ENCODE results near the gene ADAMTS12.

Gene ADAMTS12

DNA sequence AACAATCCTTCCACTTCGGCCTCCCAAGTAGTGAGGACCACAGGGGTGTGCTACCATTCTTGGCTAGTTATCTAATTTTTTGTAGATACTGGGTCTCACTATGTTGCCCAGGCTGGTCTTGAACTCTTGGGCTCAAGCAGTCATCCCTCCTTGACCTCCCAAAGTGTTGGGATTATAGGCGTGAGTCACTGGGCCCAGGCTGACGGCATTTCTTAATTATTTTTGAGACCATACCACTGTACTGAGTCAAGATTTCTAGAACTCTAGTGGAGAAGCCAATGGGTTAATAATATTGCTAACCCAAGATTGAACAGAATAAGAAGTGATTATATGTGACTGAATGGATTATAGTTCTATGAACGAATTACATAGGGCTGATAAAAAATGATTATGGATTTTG is 384.4 kb downstream of the ADAMTS12 start:
- DNase-seq, result no peak

DNA sequence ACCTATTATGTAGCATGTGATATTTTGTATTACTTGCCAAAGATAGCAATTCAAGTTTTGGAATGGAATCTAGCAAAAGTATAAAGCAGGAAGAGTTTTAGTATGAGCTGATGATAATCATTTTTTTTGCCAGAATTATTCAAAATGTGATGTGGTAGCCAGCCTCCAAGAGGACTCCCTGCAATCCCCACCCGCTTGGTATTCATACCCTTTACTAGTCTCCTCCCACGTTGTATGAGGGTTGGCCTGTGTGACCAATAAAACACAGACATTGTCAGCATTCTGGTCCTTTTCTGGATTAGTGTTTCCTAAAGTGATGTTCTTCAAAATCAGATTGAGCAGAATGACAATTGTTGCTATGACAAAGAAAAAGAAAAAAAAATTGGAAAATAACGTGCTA is 387.2 kb downstream of the ADAMTS12 start:
- DNase-seq, result no peak

DNA sequence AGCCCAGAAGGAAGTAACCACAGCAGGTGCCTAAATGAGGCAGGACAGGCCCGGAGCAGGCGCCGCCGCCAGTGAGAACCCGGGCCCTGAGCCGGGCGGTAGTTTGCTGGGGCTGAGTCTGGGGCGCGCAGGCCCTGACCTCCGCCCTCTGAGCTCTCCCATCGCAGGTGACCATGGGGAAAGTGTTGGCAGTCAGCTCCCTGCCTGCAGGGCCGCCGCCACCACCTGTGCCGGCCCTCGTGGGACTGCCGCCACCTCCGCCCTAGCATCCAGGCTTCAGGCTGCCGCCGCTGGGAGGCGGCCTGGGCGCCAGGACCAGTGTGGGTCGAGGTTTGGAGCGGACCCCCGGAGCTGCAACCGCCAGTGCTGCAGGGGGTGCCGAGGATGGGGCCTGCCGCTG is 389.9 kb downstream of the ADAMTS12 start:
- DNase-seq, result no peak

DNA sequence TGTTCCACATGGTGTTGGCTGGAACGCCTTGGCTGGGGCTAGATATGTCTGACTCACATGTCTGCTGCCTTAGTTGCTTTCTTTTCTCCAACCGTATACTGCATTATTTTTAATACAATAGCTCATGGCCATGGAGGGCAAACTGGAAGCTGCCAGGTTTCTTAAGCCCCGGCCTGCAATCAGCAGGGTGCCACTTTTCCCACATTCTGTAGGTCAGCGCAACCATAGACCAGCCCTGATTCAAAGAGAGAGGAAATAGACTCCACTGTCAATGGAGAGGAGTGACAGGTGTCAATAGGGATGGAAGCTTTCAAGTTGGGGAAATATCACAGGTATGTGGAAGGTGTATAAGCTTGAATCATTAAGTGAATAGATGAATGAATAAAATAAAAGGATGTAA is 390.5 kb downstream of the ADAMTS12 start:
- no peak for DNase-seq

DNA sequence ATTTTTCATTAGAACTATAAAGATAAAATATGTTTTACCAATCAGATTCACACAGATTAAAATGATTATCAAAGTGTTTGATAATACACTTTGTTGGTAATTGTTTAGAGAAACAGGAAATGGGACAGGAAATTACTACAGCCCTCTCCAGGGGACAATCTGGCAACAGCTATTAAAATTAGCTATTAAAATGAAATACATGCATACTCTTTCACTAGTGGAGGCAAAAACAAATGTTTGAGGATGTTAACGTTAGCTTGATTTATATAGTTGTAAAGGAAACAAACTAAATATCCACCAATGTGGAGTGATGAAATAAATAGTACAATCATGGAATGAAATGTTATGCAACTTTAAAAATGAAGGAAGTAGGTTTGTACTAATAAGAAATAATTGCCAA is 397.3 kb downstream of the ADAMTS12 start:
- no peak for DNase-seq

DNA sequence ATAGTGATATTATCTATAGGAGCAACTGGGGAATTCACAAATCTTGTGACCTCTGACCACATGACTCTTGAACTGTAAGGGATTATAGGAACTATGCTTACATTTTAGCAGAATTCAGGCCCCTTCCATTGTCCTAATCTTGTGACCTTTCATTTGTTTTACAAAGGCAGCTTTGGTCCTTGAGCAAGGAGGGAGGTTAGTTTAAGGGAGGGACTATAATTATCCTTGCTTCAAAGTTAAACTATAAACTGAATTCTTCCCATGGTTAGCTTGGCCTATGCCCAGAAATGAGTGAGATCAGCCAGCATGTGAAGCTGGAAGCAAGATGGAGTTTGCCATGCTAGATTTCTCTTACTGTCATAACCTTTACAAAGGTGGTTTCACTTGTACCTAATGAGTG is 399.8 kb downstream of the ADAMTS12 start:
- DNase-seq, result no peak

DNA sequence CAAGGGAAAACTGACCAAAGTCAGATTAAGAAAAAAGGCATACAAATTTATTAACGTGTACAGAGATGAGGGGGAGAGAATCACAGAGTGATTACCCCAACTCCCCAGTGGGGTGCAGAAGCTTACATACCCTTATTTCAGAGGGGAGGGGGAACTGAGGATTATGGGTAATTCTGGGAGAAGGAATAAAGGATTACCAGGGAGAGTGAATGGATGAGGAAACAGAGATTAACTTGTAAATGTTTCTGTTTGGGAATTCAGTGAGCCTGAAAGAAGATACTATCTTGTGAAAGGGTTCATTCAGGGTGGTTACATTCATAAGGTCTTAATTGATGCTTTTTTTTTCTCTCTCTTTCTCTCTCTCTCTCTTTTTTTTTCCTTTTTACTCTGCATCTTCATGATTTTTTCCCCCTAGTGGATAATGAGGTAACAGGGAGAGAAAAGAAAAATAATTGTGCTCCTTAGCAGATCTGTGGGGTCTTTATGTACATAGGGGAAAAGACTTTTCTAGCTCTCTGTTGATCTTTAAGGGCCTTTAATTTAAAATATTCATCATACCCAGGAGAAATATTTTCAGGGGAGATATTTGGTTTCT is 401.6 kb downstream of the ADAMTS12 start:
- DNase-seq, result no peak

DNA sequence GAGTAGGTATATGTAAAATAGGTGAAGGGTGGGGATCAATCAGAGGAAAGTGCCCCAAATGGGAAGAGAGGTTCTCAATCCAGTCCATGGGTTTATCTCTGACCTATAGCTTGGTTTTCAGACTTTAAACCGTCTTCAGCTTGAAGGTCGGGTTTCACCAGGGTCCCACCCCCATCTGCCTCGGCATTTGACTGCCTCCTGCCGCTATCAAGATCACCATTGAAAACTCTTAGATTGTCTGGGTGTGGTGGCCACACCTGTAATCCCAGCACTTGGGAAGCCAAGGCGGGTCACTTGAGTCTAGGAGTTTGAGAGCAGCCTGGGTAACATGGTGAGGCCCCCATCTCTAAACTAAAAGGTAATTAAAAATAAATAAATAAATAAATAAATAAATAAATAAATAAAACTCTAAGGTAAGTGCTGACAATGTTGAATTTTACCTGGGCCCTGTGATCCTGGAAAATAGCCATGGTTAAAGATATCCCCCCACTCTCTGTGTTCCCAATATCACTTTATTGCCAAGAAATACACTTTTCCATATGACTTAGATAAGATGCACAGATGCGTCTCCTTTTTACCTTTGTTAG is 402.2 kb downstream of the ADAMTS12 start:
- no peak for DNase-seq

DNA sequence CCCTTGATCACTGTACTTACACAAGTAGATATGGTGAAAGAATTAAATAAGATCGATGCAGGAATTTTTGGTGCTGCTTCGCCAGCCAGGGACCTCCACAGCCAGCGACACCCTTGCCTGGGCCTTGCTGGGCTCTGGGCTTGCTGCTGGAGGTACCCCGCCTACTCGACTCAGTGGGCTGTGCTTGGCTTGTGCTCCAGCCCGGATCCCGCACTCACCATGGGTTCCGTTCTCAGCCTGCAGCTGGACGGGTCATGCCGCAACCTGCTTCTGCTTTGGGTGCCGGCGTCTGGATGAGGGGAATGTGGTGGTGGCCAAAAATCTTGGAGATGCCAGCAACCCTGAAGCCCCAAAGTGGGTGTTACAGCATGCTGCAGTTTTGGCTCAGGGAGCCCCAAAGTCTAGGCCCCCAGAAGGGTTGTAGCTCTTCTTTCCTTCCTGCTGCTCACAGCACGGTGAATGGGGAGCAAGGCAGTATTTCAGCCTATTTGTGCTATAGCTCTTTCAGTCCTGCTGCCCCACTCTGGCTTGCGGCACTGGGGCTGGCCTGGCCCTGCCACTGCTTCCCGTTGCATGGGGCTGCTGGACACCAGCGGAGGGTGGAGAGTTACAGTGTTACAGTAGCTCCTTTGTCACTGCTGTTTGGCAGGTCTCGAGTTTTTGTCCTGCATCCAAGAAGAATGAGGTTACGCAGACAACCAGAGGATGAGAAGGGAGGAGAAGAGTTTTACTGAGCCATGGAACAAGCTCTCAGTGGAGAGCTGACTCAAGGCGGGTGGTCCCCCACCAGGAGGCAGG is 403.0 kb downstream of the ADAMTS12 start:
- DNase-seq, result no peak

DNA sequence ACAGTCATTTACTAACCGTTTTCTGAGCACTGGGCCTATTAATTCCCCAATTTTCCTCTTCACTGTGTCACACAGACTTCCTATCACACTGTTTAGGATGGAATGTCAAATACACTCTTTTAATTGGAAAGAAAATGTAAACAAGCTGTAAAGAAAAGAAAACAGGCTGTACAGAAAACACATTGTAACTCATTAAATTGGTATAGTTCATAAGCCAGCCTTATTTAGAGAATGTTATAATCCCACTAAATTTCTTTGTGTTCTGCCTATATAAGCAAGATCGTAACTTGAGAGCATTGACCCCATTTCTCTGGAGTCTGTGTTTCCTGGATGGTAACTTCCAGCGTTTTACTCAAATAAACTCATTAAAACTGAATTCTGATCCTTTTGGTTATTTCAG is 404.6 kb downstream of the ADAMTS12 start:
- DNase-seq, result no peak

DNA sequence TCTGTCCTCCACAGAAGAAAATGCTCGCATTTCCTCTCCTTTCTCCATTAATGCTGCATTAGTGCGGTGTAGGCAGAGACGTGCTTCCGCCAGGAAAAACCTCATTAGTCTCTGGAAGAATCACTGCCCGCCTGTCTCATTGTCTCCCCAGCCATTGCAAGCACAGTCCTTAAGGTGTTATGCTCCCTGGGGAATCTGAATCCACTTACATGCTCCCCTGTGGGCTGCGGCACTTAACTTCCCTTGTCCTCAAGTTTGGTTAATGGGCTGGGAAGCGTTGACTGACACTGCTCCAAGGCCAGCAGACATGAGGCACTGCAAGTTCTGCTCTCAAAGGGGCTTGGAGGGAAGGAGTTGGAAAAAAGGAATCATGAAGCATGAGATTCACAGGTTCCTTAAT is 409.5 kb downstream of the ADAMTS12 start:
- DNase-seq, result no peak

DNA sequence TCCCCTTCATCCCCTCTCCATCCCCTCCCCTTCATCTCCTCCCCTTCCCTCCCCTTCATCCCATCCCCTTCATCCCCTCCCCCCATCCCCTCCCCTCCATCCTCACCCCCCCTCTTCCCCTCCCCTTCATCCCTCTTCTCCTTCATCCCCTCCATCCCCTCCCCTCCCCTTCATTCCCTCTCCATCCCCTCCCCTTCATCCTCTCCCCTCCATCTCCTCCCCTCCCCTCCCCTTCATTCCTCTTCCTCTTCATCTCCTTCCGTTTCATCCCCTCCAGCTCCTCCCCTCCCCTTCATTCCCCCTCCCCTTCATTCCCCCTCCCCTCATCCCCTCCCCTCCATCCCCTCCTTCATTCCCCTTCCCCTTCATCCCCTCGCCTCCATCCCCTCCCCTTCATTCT is 410.9 kb downstream of the ADAMTS12 start:
- no peak for DNase-seq

DNA sequence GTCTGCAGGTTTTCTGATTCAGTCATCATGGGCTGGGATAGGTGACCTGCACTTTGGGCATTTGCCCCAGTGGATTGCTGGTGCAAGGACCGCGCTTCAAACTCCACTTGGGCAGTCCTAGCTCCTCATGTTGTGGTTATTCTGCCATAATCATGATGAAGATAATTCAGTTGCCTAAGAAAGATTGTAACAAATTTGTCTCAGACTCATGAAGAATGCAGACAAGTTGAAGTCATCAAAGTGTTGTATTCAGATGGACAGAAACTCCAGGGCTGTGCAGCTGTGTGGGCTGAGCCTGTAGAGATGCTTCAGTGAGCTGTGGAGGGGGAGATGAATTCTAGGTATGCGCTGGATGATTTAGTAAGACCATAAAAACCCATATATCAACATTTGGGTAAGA is 412.5 kb downstream of the ADAMTS12 start:
- DNase-seq, result no peak

DNA sequence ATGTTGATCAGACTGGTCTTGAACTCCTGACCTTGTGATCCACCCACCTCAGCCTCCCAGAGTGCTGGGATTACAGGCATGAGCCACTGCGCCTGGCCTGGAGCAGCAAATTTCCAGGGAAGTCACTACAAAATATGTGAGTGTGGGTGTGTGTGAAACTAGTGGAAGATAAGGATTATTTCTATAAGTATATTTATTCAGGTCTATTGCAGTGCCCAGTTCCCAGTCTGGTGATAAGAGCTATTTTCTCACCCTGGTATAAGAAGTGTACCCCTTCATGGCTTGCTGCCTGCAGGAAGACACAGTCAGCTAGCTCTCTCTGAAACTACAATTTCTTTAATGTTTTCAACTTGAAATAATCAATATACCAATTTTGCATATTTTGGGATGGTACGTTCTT is 414.0 kb downstream of the ADAMTS12 start:
- DNase-seq, result no peak

DNA sequence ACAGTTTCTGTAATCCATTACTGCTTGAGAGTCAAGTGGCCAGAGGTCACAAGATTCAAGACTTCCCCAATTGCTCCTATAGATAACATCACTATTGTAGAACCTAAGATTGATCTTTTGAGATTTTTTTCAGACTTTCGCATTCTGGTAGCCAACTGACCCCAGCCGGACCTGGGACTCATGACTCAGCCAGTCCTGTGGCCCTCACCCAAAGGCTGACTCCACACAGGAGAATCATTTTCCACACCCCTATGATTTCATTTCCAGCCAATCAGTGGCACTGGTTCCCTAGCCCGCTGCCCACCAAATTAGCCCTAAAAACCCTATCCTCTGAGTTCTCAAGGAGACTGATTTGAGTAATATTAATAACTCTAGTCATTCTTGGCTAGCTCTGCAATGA is 414.8 kb downstream of the ADAMTS12 start:
- DNase-seq, result no peak

DNA sequence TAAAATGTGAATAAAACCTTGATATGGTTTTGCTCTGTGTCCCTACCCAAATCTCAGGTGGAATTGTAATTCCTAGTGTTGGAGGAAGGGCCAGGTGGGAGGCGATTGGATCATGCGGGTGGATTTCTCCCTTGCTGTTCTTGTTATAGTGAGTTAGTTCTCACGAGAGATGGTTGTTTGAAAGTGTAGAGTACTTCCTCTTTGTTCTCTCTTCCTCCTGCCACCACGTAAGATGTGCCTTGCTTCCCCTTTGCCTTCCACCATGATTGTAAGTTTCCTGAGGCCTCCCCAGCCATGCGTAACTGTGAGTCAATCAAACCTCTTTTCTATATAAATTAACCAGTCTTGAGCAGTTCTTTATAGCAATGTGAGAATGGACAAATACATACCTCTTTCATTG is 416.1 kb downstream of the ADAMTS12 start:
- DNase-seq, result no peak

DNA sequence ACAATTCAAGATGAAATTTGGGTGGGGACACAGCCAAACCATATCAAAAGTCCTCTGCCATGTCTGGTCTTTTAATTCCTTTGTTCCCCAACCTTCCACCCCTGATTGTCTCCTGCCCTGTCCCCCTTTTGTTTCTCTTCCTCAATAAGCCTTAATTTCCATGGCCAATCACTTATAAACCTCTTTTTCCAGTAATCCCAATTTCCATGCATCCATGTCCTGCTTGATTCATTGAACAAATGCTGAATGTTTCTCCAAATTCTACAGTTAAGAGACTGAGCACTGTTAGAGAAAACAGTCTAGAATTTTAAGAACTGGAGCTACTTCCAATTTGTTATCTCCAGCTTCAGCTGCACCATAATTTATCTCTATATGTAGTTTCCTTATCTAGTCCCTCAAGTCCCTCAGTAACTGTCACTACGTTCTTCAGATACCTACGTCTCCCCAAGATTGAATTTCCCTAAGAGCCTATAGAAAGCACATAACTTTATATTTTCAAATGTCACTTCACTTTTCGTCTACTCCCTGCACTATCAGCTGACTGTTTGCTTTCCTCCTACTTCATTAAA is 416.8 kb downstream of the ADAMTS12 start:
- no peak for DNase-seq

DNA sequence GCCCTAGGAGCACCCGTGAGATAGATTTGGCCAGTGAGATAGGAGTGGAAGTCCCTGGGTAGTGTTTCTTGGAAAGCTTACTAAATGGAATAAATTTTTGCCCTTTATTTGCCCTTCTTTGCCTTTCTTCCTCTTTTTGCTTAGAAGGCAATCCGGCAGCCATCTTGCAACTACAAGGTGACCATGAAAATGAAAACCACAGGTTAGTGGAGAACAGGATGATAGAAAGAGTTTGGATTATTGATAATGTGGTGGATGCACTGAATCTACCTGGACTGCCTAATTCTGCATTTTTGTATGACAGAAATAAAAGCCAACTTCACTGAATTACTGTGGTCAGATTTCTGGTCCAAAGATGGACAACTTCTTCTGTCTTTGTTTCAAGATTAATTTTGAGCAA is 417.8 kb downstream of the ADAMTS12 start:
- DNase-seq, result no peak

All from activated CD4-positive, alpha-beta T cell treated with anti-CD3 and anti-CD28 coated beads for 4 hours (primary cell).